GM19468 (cell line): ENCODE data around the gene HABP4.

Experiments
- ATAC-seq: cut with Tn5 transposase; IDR thresholded peaks from one replicate; pipeline ENCODE4 v1.9.1; 2021; ENCODE audit warnings: mild to moderate bottlenecking, moderate library complexity, moderate number of reproducible peaks; ENCODE audit not compliant: unreplicated experiment; ENCODE audit errors: extremely low read depth

Gene HABP4

DNA sequence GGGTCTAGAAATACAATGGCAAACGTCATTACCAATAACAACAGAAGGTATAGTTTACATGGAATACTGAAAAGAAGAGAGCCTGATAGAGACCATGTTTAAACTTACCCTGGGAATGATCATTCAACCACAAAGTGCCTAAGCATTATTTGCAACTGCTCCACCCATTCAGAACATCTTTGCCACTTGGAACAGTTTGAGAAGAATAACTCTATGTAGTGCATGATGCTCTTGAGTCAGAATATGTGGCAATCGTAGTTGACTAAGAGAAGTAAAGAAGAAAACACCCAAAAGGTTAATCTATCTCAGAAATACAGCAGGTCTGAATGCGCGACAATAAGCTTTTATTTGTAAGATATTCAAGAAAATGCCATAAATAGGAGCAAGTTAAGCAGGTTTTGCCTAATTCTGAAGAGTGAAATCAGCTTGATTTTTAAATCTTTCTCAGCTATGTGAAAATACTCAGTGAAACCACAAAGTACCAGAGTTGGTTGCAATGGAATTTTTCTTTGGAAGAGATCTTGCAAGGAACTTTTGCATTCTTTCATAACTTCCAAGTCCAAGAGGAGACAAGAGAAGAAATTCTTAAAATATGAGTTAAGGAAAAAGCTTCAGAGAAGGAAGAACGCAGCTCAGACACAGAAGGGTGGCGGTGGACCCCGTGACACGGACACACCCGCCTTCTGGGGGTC is 64.3 kb downstream of the HABP4 start:
- ATAC-seq, result no peak

DNA sequence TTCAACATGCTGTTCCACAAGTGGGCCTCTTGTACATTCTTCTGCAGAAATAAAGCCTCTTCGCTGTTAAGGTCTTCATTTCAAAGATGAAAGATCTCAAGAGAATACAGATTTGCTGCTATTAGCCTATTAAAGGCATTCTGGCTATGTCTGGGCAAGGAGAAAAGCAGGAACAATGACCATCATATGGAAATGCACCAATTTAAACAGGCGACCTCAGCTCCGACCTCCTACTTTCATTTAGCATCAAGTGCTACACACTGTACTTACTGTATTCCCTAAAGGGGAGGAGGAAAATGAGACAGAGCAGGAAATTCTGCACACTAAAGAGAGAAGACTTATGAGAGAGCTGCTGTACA is 64.8 kb downstream of the HABP4 start:
- ATAC-seq, result no peak

DNA sequence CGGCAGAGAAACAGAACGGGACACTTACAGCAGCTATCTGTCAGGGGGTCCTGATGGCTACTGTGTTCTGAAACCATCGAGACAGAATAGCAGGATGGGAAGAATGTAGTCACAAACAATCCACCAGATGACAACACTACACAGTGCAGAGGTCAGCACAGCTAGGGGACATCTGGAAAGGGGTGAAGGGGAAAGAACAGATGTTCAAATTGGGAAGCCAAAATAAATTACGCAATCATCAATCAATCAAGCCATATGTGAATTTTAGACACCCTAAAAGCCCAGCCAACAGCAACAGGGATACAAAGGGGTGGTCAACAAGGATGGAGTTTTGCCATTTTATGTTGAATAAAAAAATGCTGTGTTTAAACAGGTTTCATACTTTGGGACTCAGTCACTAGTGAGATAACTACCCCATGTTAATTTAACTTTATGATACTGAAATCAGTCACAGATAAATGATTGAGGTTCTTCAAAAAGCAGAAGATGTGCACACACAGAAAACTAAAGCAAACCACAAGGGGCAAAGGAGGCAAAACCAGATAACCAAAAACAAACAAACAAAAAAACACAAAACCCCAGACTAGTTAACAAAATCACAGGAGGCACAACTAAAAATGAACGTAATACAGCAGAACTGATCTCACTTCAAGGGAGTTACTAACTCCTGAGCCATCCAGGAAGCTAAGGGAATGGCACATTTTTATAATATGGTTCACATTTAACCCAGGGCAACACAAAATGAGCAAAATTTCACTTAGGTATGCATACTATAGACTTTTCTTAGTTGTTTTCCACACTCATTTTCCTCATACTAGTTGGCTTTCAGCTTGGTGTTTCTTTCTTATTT is 65.9 kb downstream of the HABP4 start:
- no peak for ATAC-seq

DNA sequence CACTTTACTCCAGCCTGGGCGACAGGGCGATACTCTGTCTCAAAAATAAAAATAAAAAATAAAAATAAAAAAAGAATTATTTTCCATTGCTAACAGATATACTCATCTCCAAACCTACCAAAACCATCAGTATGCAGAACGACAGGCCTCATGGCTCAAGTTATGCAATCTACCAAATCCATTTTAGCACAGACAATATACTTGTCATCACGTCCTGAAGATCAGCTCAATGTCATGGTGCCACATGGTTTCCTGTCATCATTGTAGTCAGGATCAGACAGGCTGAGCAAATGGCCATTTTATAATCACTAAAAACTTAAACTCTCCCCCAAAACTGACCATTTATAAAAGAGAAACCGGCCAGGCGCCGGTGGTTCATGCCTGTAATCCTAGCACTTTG is 69.1 kb downstream of the HABP4 start:
- no peak for ATAC-seq

DNA sequence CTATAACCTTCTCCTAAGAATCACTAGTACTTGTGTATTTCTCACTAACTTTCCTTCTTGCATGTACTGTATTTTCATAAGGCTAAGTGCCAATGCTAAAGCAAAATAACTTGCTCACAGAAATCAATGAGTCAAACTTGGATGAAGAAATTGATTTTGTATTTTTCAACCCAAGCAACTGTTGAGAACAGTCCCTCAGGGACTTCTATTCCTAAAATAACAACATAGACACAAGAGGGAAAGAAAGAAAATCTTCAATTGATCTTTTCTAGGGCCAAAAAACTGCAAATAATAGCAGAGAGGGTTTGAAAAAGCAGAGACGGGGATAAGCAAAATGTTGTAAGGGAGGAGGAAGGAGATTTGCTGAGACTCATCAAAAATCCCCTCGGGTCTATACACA is 69.8 kb downstream of the HABP4 start:
- no peak for ATAC-seq

DNA sequence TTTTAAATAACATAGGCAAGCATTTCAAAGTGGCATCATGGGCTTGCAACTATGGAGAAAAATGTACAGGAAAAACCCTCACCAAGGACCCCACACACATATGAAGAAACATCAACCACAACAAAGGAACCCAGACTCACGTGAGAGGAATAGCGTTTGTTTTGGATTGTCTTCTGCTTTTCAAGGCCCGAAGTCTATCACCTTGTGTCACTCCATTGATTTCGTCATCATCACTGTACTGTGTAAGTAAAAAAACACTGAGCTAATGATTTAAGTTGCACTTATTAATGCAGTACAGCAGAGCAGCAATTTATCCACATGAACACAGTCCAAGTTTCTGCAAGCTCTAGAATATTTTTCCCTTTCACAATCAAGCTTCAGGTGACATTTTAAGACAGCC is 72.4 kb downstream of the HABP4 start:
- no peak for ATAC-seq

DNA sequence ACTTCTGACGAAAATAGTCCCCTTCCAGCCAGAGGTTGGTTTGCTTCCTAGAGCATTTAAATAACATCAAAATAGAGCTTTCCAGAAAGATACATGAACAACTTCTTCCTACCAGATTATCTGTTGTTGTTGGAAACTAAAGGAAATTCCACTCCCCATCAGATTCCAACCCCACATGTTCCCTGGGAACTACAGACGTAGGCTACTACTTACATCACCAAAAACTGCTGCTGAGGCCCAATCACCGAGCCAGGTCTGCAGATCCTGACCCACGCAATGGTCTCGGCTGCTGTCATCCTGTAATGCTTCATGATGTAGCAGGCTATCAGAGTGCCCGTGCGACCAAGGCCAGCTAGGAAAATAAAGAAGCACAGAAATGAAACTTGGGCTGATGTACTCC is 73.4 kb downstream of the HABP4 start:
- no peak for ATAC-seq

DNA sequence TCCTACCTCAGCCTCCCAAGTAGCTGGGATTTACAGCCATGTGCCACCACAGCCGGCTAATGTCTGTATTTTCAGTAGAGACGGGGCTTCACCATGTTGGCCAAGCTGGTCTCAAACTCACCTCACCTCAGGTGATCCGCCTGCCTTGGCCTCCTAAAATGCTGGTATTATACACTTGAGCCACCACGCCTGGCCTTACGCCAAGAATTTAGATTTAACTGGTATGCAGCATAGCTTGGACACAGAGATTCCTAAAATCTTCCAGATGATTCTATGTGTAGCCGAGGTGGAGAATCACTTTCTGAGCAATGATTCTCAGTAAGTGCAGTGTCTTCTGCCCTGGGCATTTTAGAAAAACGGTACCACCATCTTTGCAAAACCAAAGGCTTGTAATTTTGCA is 74.1 kb downstream of the HABP4 start:
- no peak for ATAC-seq

DNA sequence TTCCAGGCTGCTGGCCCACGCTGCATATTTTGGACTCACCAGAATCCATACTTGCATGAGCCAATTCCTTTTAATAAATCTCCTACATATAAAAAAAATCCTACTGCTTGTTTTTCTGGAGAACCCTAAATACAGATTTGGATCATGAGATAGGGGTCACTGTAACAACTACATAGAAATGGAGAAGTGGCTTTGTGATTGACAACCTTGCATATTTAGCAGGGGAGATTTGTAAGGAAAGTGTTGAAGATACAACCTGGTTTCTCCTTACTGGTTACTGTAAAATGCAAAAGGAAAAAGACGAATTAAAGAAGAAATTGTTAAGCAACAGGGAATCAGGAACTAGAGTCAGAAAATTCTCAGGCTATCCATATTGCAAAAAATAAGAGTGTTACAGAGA is 74.8 kb downstream of the HABP4 start:
- no peak for ATAC-seq

DNA sequence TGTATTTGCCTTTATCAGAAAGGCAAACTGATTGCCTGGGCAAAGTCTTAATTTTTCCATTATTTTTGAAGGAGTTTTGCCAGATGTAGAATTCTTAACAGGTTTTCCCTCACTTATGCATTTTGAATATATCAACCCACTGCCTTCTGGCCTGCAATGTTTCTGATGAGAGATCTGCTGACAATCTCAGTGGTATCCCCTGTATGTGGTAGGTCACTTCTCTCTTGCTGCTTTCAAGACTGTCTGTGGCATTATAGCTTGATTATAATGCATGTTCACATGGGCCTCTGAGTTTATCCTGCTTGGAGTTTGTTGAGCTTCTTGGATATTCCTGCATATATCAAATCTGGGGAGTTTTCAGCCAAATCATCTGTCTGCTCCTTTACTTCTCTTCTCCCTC is 82.2 kb downstream of the HABP4 start:
- no peak for ATAC-seq

DNA sequence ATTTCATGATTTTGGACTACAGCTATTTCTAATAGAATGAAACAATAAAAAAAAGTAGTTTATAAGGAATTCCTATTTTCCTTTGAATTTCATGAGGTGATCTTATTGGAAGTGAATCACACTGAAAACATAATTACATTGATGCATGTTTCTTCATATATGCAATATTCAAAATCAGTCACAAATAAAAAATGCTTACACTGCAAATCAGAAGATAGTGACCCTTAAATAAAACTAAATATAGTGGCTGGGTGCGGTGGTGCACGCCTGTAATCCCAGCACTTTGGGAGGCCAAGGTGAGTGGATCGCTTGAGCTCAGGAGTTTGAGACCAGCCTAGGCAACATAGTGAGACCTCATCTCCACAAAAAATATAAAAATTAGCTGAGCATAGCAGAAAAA is 90.1 kb downstream of the HABP4 start:
- no peak for ATAC-seq
